A673 (cell line): ENCODE results near the gene ZNF212. TPM values are rescaled to one million over a fixed set of nuclear protein-coding genes. Genes with fewer than 3 reads are reported as not detected.

ENCODE experiments used
- Bru-seq: library from RNA; stranded (reverse); fragments of 400-500 nt; gene quantifications from one replicate; lab custom pipeline; 2021; lab: Mats Ljungman, UMichigan
- BruChase-seq, 2 experiments: library from RNA; stranded (reverse); fragments of 400-500 nt; gene quantifications; one replicate each; lab custom pipeline; 2021; lab: Mats Ljungman, UMichigan
- BruUV-seq: library from RNA; stranded (reverse); fragments of 400-500 nt; replicated peaks from 2 replicates; lab custom pipeline; 2021; lab: Mats Ljungman, UMichigan
- CTCF ChIA-PET: fragments of 300-600 bp; sonication (Branson Sonifier 250); formaldehyde crosslinking; loops from one replicate; lab custom pipeline; 2022; ENCODE audit warnings: antibody characterized with exemption; lab: Charles Lee
- POLR2A ChIA-PET: fragments of 300-600 bp; sonication (Branson Sonifier 250); formaldehyde crosslinking; loops from one replicate; lab custom pipeline; 2022; ENCODE audit warnings: antibody characterized with exemption; ENCODE audit not compliant: low non-redundant PET; lab: Charles Lee
- DNase-seq: peaks from one replicate; pipeline ENCODE4 v3.0.0-alpha.2; 2015; ENCODE audit warnings: low spot score
- H3K27ac ChIP-seq: fragments of 200-600 bp; sonication (generic); 2 replicates; pipeline ENCODE4 v1.5.1; 2016; ENCODE audit warnings: mixed run types, low read depth, mild to moderate bottlenecking, mixed read lengths, antibody characterized with exemption, low read length; ENCODE audit not compliant: poor library complexity, severe bottlenecking
- H3K27me3 ChIP-seq: fragments of 200-600 bp; sonication (generic); replicated peaks from 2 replicates; pipeline ENCODE4 v1.6.1; 2017; ENCODE audit warnings: mixed run types, low read depth, mild to moderate bottlenecking, mixed read lengths, antibody characterized with exemption, low read length; ENCODE audit not compliant: insufficient read depth, poor library complexity
- H3K36me3 ChIP-seq: fragments of 200-600 bp; sonication (generic); 2 replicates; pipeline ENCODE4 v1.6.1; 2016; ENCODE audit warnings: mixed run types, mild to moderate bottlenecking, mixed read lengths, antibody characterized with exemption, low read length; ENCODE audit not compliant: insufficient read depth, poor library complexity, severe bottlenecking
- H3K4me1 ChIP-seq: fragments of 200-600 bp; sonication (generic); 2 replicates; pipeline ENCODE4 v1.6.1; 2017; ENCODE audit warnings: mixed run types, mild to moderate bottlenecking, mixed read lengths, antibody characterized with exemption, low read length; ENCODE audit not compliant: insufficient read depth, poor library complexity, severe bottlenecking
- H3K4me3 ChIP-seq: fragments of 200-600 bp; sonication (generic); 2 replicates; pipeline ENCODE4 v1.5.1; 2016; ENCODE audit warnings: low read depth, mixed run types, mild to moderate bottlenecking, mixed read lengths, low read length; ENCODE audit not compliant: poor library complexity, severe bottlenecking
- H3K9me3 ChIP-seq: fragments of 200-600 bp; sonication (generic); 2 replicates; pipeline ENCODE4 v1.6.1; 2016; ENCODE audit warnings: mixed run types, low read depth, mild to moderate bottlenecking, mixed read lengths, antibody characterized with exemption, low read length; ENCODE audit not compliant: poor library complexity, severe bottlenecking
- EZH2 ChIP-seq: fragments of 200-600 bp; sonication (generic); IDR thresholded peaks from 2 replicates; pipeline ENCODE4 v1.6.1; 2017; ENCODE audit warnings: borderline replicate concordance, low read depth, mild to moderate bottlenecking, mixed read lengths, antibody characterized with exemption, low read length; ENCODE audit not compliant: poor library complexity, severe bottlenecking
- intact Hi-C: fragments of 100-400 bp; cut with micrococcal nuclease; formaldehyde crosslinking; loops from one replicate; pipeline ENCODE4 v1.10.0; 2022; ENCODE audit not compliant: unreplicated experiment
- long read RNA-seq: library from polyadenylated mRNA; stranded (forward); transcript quantifications from one replicate; pipeline ENCODE4 v2.0.0, GENCODE V29; 2022
- total RNA-seq: library from RNA; stranded (reverse); gene quantifications from 2 replicates; pipeline ENCODE4 v1.2.3, GENCODE V29; 2021
- TF ChIP-seq, protein P1 (sequence below): fragments of 300-800, 200-600 bp; sonication (generic); conservative IDR thresholded peaks from 2 replicates; pipeline ENCODE4 v1.5.1; 2017; ENCODE audit warnings: low read depth, mild to moderate bottlenecking, antibody characterized with exemption, low read length, moderate library complexity, mixed read lengths

The ZNF212 gene
- total RNA-seq, result 12.3 and 16.4 TPM in 2 replicates
- percentile 72 among the genes with signal in this experiment for Bru-seq, nascent RNA
- percentile 75 among the genes with signal in this experiment for BruChase-seq, experiment 1, labeled RNA remaining after a 2-hour chase
- BruChase-seq, experiment 2, labeled RNA remaining after a 6-hour chase, result percentile 69 among the genes with signal in this experiment
- long read RNA-seq, transcript ZNF212-201 (5 exons, 2,810 nt), result major isoform, 16 of 25 reads
- long read RNA-seq, partial matches to known transcripts, result 1 of 25 reads
- long read RNA-seq, other reads (novel, unspliced or antisense), result 8 of 25 reads

DNA sequence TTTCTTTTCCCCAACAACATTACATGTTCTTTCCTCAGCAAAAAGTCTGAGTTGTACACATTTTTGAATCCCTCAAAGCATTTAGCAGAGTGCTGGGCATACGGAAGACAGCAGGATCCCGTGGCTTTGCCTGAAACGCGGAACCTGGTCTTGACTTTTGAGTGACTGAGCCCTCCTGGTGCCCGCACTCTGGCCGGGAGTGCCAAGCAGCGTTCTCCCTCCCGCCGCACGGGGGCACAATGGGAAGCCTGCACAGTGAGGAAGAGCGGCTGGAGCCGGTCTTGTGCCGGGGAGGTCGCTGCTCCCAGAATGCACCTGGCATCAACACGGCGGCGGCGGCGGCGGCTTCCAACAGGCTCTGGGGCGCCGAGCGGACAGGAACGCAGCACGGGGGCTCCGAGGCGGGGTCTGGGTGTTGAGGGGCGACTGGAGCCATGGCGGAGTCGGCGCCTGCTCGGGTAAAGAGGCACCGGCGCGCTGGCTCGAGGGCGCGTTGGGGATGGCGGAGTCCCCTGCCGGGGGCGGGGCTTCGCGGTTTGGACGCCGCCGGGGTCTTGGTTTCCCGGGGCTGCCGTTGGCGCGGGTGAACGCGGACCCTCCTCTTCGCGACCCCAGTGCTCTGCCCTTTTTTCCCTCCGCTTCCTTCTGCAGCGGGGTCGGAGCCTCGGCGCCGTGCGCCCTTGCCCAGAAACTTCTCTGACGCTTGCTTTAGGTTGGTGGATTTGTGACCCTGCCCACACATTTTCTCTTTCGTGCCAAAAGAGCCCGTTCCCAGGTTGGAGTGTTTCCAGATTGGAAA lies at the start of gene ZNF212:
Gene ZNF212, plus strand, starts transcription at position 307 of the 799 bp plus-strand sequence. Its CDS starts 128 bp downstream, at position 435.
- Histone ChIP-seq H3K4me1 (no peaks in the 10 kb centered on the region), H3K36me3 (no peaks in the 10 kb centered on the region), H3K9me3 (peaks cover 8% of the 10 kb centered on the region), H3K27ac (peak within 1 kb of the TSS; percentile 82), H3K27me3 (no peaks in the 10 kb centered on the region), H3K4me3 (peak within 1 kb of the TSS; percentile 95)
- intact Hi-C loops, result no loop called here
- TF ChIP-seq, protein P1, sequence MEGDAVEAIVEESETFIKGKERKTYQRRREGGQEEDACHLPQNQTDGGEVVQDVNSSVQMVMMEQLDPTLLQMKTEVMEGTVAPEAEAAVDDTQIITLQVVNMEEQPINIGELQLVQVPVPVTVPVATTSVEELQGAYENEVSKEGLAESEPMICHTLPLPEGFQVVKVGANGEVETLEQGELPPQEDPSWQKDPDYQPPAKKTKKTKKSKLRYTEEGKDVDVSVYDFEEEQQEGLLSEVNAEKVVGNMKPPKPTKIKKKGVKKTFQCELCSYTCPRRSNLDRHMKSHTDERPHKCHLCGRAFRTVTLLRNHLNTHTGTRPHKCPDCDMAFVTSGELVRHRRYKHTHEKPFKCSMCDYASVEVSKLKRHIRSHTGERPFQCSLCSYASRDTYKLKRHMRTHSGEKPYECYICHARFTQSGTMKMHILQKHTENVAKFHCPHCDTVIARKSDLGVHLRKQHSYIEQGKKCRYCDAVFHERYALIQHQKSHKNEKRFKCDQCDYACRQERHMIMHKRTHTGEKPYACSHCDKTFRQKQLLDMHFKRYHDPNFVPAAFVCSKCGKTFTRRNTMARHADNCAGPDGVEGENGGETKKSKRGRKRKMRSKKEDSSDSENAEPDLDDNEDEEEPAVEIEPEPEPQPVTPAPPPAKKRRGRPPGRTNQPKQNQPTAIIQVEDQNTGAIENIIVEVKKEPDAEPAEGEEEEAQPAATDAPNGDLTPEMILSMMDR, result peak; percentile 96
- no peak for TF ChIP-seq EZH2
- POLR2A ChIA-PET, result no interaction called here
- CTCF ChIA-PET, result no interaction called here
- peak; percentile 96 for DNase-seq
- no TSS peak for BruUV-seq

DNA sequence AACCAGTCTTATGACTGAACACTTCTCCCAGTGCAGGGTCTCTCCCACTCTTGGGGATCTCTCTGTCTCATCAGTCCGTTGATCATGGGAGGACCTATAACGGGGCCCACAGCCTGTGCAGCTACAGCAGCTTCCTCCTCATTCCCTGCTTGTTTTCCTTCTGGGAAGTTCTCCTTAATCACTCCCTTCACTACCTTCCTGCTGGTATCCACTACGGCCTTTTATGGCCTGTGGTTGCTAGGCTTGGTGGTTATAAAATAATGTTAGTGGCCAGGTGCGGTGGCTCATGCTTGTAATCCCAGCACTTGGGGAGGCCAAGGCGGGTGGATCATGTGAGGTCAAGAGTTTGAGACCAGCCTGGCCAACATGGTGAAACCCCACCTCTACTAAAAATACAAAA lies 47.6 kb upstream of the ZNF212 start:
- CTCF ChIA-PET, result no interaction called here

DNA sequence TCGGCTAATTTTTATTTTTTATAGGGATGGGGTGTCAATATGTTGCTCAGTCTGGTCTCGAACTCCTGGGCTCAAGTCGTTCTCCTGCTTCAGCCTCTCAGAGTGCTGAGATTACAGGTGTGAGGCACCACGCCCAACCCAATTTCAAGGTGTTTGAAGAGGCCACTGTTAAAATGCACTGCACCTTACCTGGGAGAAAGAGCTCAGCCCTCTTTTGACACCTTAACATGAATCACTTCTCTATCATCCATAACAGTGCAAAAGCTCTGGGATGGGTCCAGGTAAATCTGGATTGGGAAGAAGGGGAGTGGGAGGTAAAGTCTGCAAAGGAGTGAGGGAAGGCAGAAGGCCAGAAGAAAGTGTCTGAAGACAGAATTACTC lies 44.7 kb upstream of the ZNF212 start:
- Histone ChIP-seq H3K9me3 (no peaks in the 10 kb centered on the region), H3K4me1 (no peaks in the 10 kb centered on the region), H3K27me3 (no peaks in the 10 kb centered on the region), H3K27ac (no peak overlapping the region), H3K36me3 (peaks cover 18% of the 10 kb centered on the region), H3K4me3 (peak overlapping the region; percentile 99)
- CTCF ChIA-PET, result interaction anchor here (1.1 to 1.7 kb wide), 2 partner anchors 47 to 67 kb away, joined by 4 read pairs; partner anchors contain the start of genes ZNF398 and ZNF783
- no peak for TF ChIP-seq EZH2
- TF ChIP-seq, protein P1, result no peak
- intact Hi-C loops, result no loop called here
- DNase-seq, result no peak
- BruUV-seq, result no TSS peak
- POLR2A ChIA-PET, result no interaction called here

More for the DNA sequence above, 47.6 kb upstream of the ZNF212 start:
- Histone ChIP-seq H3K4me3 (no peak overlapping the region), H3K4me1 (no peaks in the 10 kb centered on the region), H3K27me3 (no peaks in the 10 kb centered on the region), H3K27ac (no peak overlapping the region), H3K36me3 (no peaks in the 10 kb centered on the region), H3K9me3 (no peaks in the 10 kb centered on the region)
- intact Hi-C loops, result no loop called here
- POLR2A ChIA-PET, result no interaction called here
- DNase-seq, result no peak
- no peak for TF ChIP-seq EZH2
- TF ChIP-seq, protein P1, result no peak
- no TSS peak for BruUV-seq
